ENCODE measurements around the gene FGD5. TPM values are rescaled to one million over a fixed set of nuclear protein-coding genes. Genes with fewer than 3 reads are reported as not detected.

Gene FGD5
- total RNA-seq, 6 experiments from 2014 or later, result not detected

GRCh38 chr3:14812196-14812790 lies 6.5 kb upstream of the FGD5 start:
- no peak overlapping the region for H3K27ac Mint-ChIP-seq
- no peak for DNase-seq
- TF ChIP-seq CTCF (IDR thresholded peaks at IDR 0.05), result no peak
- no peaks in the 10 kb centered on the region for H3K36me3 Mint-ChIP-seq (ENCODE audit: low read depth)
- H3K27me3 Mint-ChIP-seq (ENCODE audit: insufficient read depth), result peaks cover 42% of the 10 kb centered on the region
- no peaks in the 10 kb centered on the region for H3K9me3 Mint-ChIP-seq
- H3K4me3 Mint-ChIP-seq, result no peak overlapping the region
- H3K4me1 Mint-ChIP-seq (ENCODE audit: low read depth), result no peaks in the 10 kb centered on the region

GRCh38 chr3:14814411-14814871 lies 4.3 kb upstream of the FGD5 start:
- H3K27me3 Mint-ChIP-seq (ENCODE audit: insufficient read depth), result peaks cover 45% of the 10 kb centered on the region
- no peaks in the 10 kb centered on the region for H3K9me3 Mint-ChIP-seq
- no peak overlapping the region for H3K27ac Mint-ChIP-seq
- H3K4me3 Mint-ChIP-seq, result no peak overlapping the region
- H3K36me3 Mint-ChIP-seq (ENCODE audit: low read depth), result no peaks in the 10 kb centered on the region
- TF ChIP-seq CTCF (IDR thresholded peaks at IDR 0.05), result no peak
- DNase-seq, result no peak
- H3K4me1 Mint-ChIP-seq (ENCODE audit: low read depth), result no peaks in the 10 kb centered on the region

- no peak for TF ChIP-seq CTCF (IDR thresholded peaks at IDR 0.05)
- Mint-ChIP-seq H3K36me3 (ENCODE audit: low read depth) (no peaks in the 10 kb centered on the region), H3K27ac (no peak overlapping the region), H3K4me3 (no peak overlapping the region), H3K4me1 (ENCODE audit: low read depth) (no peaks in the 10 kb centered on the region), H3K9me3 (no peaks in the 10 kb centered on the region), H3K27me3 (ENCODE audit: insufficient read depth) (peaks cover 42% of the 10 kb centered on the region)
- no peak for DNase-seq
Observed at GRCh38 chr3:14816359-14816758, 2.4 kb upstream of the FGD5 start.

GRCh38 chr3:14819671-14820070 lies 909 bp downstream of the FGD5 start:
- H3K27me3 Mint-ChIP-seq (ENCODE audit: insufficient read depth), result peaks cover 37% of the 10 kb centered on the region

GRCh38 chr3:14820156-14820555 lies 1.4 kb downstream of the FGD5 start:
- H3K4me1 Mint-ChIP-seq (ENCODE audit: low read depth), result no peaks in the 10 kb centered on the region
- no peaks in the 10 kb centered on the region for H3K9me3 Mint-ChIP-seq
- no peak for DNase-seq
- no peak for TF ChIP-seq CTCF (IDR thresholded peaks at IDR 0.05)
- no peak overlapping the region for H3K27ac Mint-ChIP-seq
- no peaks in the 10 kb centered on the region for H3K36me3 Mint-ChIP-seq (ENCODE audit: low read depth)
- H3K27me3 Mint-ChIP-seq (ENCODE audit: insufficient read depth), result peaks cover 37% of the 10 kb centered on the region
- no peak overlapping the region for H3K4me3 Mint-ChIP-seq

More at GRCh38 chr3:14819671-14820070, 909 bp downstream of the FGD5 start:
- no peak for DNase-seq
- Mint-ChIP-seq H3K27ac (no peak overlapping the region), H3K4me1 (ENCODE audit: low read depth) (no peaks in the 10 kb centered on the region), H3K4me3 (no peak overlapping the region), H3K9me3 (no peaks in the 10 kb centered on the region), H3K36me3 (ENCODE audit: low read depth) (no peaks in the 10 kb centered on the region)
- no peak for TF ChIP-seq CTCF (IDR thresholded peaks at IDR 0.05)

All from HFFc6 (cell line).